PC-3 (cell line): Measurements from ENCODE around the gene GRHL3. TPM values are rescaled to one million over a fixed set of nuclear protein-coding genes. Genes with fewer than 3 reads are reported as not detected.

Experiments used
- ATAC-seq: fragments of 200-7000 bp; cut with Tn5 transposase; 2 replicates; pipeline ENCODE4 v1.9.1; 2020; ENCODE audit warnings: mild to moderate bottlenecking, moderate library complexity
- BruUV-seq: library from RNA; stranded (reverse); fragments of 400-500 nt; replicated peaks from 2 replicates; lab custom pipeline; 2021; lab: Mats Ljungman, UMichigan
- CTCF ChIA-PET: fragments of 300-600 bp; sonication (Branson Sonifier 250); formaldehyde crosslinking; loops from one replicate; lab custom pipeline; 2022; ENCODE audit warnings: antibody characterized with exemption; lab: Charles Lee
- POLR2A ChIA-PET: fragments of 300-600 bp; sonication (Branson Sonifier 250); formaldehyde crosslinking; loops from one replicate; lab custom pipeline; 2022; ENCODE audit warnings: antibody characterized with exemption; ENCODE audit not compliant: unreplicated experiment; lab: Charles Lee
- DNase-seq: peaks from one replicate; pipeline ENCODE4 v3.0.0-alpha.2; 2015
- H2AFZ ChIP-seq: fragments of 300-600 bp; sonication (generic); 2 replicates; pipeline ENCODE4 v1.6.0; 2016; ENCODE audit warnings: antibody characterized with exemption, low read length
- H3F3A ChIP-seq: fragments of 300-600 bp; sonication (generic); one replicate; pipeline ENCODE4 v1.6.0; 2017; ENCODE audit warnings: antibody characterized with exemption, low read length, control low read depth, mild to moderate bottlenecking; ENCODE audit not compliant: unreplicated experiment
- H3K27ac ChIP-seq: fragments of 300-600 bp; sonication (generic); 2 replicates; pipeline ENCODE4 v1.5.1; 2016; ENCODE audit warnings: mild to moderate bottlenecking, low read length
- H3K27me3 ChIP-seq: fragments of 300-600 bp; sonication (generic); 2 replicates; pipeline ENCODE4 v1.6.1; 2016; ENCODE audit warnings: low read length, mixed read lengths
- H3K36me3 ChIP-seq: fragments of 300-600 bp; sonication (generic); 2 replicates; pipeline ENCODE4 v1.6.1; 2016; ENCODE audit warnings: low read depth, mixed run types, low read length, mixed read lengths
- H3K4me1 ChIP-seq: fragments of 300-600 bp; sonication (generic); 2 replicates; pipeline ENCODE4 v1.5.1; 2016; ENCODE audit warnings: low read length; ENCODE audit not compliant: insufficient read depth
- H3K4me2 ChIP-seq: fragments of 300-600 bp; sonication (generic); 2 replicates; pipeline ENCODE4 v1.6.0; 2016; ENCODE audit warnings: low read length
- H3K4me3 ChIP-seq: fragments of 300-600 bp; sonication (generic); 2 replicates; pipeline ENCODE4 v1.5.1; 2016; ENCODE audit warnings: mild to moderate bottlenecking, low read length, mixed read lengths
- H3K79me2 ChIP-seq: fragments of 300-600 bp; sonication (generic); 2 replicates; pipeline ENCODE4 v1.6.1; 2017; ENCODE audit warnings: low read length, mixed read lengths
- H3K9ac ChIP-seq: fragments of 300-600 bp; sonication (generic); 2 replicates; pipeline ENCODE4 v1.6.0; 2016; ENCODE audit warnings: mild to moderate bottlenecking, low read length
- H3K9me2 ChIP-seq: fragments of 300-600 bp; sonication (generic); replicated peaks from 2 replicates; pipeline ENCODE4 v1.6.1; 2016; ENCODE audit warnings: mixed run types, low read length, mixed read lengths
- H3K9me3 ChIP-seq: fragments of 300-600 bp; sonication (generic); 2 replicates; pipeline ENCODE4 v1.6.1; 2016; ENCODE audit warnings: low read length, mixed read lengths
- H4K20me1 ChIP-seq: fragments of 300-600 bp; sonication (generic); 2 replicates; pipeline ENCODE4 v1.6.1; 2016; ENCODE audit warnings: low read length, mixed read lengths
- EZH2 ChIP-seq: fragments of 300-600 bp; sonication (generic); IDR thresholded peaks from one replicate; pipeline ENCODE4 v1.6.1; 2017; ENCODE audit warnings: antibody characterized with exemption, mild to moderate bottlenecking, low read length; ENCODE audit not compliant: unreplicated experiment
- EZH2phosphoT487 ChIP-seq: fragments of 300-600 bp; sonication (generic); IDR thresholded peaks from 2 replicates; pipeline ENCODE4 v1.6.1; 2018; ENCODE audit warnings: mild to moderate bottlenecking, antibody characterized with exemption, low read length, borderline replicate concordance
- intact Hi-C: fragments of 100-400 bp; cut with micrococcal nuclease; formaldehyde crosslinking; loops from 2 replicates; pipeline ENCODE4 v1.9.0; 2023
- total RNA-seq: library from RNA; depleted of rRNA; stranded (reverse); fragments of >200 nt; gene quantifications from 2 replicates; pipeline ENCODE4 v1.2.3, GENCODE V29; 2014
- TF ChIP-seq, protein P1 (sequence below): fragments of 300-600 bp; sonication (generic); conservative IDR thresholded peaks from 2 replicates; pipeline ENCODE4 v1.5.1; 2017; ENCODE audit warnings: antibody characterized with exemption, low read depth, mild to moderate bottlenecking, low read length

Gene GRHL3
- total RNA-seq, 1 experiment from 2014 or later = 3.5 TPM

DNA sequence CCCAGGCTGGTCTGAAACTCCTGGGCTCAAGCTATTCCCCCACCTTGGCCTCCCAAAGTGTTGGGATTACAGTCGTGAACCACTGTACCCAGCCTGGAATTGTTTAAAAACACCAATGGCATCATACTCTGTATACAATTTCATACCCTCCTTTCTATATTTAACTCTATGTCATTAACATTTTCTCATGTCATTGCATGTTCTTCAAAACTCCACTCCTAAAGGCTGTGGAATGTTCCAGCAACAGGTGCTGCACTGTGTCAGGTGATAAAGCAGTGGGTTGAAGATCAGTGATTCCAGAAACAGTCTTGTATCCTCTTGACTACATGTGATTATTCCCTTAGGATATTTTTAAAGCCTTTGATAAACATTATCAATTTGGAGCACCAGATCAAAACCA is 36.7 kb upstream of the GRHL3 start:
- CTCF ChIA-PET = no interaction called here
- ATAC-seq = no peak

DNA sequence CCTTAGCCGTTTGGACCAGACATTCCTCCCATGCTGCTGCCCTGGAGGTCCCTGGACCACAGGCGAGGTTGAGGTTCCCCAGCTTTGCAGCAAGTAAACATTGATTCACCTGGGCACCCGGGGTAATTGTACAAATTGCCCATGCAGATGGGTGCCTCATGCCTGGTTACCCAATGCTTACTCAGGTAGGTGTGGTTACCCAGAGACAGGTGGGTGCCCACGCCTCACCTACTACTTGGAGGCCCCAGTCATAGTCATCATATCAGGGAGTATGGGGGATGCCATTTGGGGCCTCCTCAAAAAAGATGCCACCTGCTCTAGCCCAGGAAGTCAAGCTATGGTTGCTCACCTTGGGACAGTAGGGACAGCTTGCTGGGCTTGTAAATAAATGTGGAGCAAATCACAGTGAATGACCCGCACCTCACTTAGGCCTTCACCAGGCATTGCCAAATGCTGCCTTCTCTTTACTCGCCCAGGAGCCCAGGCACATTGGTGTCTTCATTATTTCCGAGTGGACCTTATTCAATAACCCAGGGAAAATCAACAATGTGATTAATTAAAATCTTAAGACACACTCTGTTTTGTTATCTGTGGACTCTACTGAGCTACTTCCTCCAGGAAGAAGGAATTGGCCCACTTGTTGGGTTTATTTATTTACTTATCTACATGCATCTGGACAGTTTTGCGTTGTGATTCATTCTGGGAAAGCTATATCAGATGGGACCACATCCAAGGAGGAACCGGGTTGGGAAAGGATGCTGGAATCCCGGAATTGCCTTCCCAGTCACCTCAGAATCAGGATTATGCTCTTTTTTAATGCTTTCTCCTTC is 35.6 kb upstream of the GRHL3 start:
- Histone ChIP-seq H3K4me1 (peaks cover 47% of the 10 kb centered on the region), H3K36me3 (no peaks in the 10 kb centered on the region), H3K9me2 (no peaks in the 10 kb centered on the region), H3K4me3 (peak overlapping the region; percentile 44), H2AFZ (no peak overlapping the region), H4K20me1 (no peaks in the 10 kb centered on the region), H3K27ac (peak overlapping the region; percentile 98), H3K9me3 (no peaks in the 10 kb centered on the region), H3K4me2 (peak overlapping the region; percentile 79), H3K79me2 (no peaks in the 10 kb centered on the region), H3K9ac (peak overlapping the region; percentile 73), H3K27me3 (no peaks in the 10 kb centered on the region), H3F3A (peaks cover 3% of the 10 kb centered on the region)
- ATAC-seq (peak; percentile 81), DNase-seq (peak; percentile 98)
- intact Hi-C loops = loop anchor here (1.0 kb wide), 3 partner anchors 11 to 81 kb away; no protein-coding TSS in a partner anchor
- ChIA-PET POLR2A (interaction anchor here (0.6 to 0.7 kb wide), 2 partner anchors 16 to 232 kb away, joined by 6 to 10 read pairs; no protein-coding TSS in a partner anchor), CTCF (interaction anchor here (0.8 to 1.1 kb wide), 4 partner anchors 11 to 108 kb away, joined by 3 to 6 read pairs (median 4); no protein-coding TSS in a partner anchor)
- TF ChIP-seq EZH2 = no peak
- TF ChIP-seq EZH2phosphoT487 = no peak
- TF ChIP-seq, protein P1, sequence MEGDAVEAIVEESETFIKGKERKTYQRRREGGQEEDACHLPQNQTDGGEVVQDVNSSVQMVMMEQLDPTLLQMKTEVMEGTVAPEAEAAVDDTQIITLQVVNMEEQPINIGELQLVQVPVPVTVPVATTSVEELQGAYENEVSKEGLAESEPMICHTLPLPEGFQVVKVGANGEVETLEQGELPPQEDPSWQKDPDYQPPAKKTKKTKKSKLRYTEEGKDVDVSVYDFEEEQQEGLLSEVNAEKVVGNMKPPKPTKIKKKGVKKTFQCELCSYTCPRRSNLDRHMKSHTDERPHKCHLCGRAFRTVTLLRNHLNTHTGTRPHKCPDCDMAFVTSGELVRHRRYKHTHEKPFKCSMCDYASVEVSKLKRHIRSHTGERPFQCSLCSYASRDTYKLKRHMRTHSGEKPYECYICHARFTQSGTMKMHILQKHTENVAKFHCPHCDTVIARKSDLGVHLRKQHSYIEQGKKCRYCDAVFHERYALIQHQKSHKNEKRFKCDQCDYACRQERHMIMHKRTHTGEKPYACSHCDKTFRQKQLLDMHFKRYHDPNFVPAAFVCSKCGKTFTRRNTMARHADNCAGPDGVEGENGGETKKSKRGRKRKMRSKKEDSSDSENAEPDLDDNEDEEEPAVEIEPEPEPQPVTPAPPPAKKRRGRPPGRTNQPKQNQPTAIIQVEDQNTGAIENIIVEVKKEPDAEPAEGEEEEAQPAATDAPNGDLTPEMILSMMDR = no peak
- no TSS peak for BruUV-seq

More for the DNA sequence above, 36.7 kb upstream of the GRHL3 start:
- Histone ChIP-seq H3K27ac (peak overlapping the region; percentile 98), H3K36me3 (no peaks in the 10 kb centered on the region), H2AFZ (no peak overlapping the region), H3K9ac (peak overlapping the region; percentile 27; the same call in 1 of the 2 replicates), H3K4me2 (peak overlapping the region; percentile 79; the same call in 1 of the 2 replicates), H4K20me1 (no peaks in the 10 kb centered on the region), H3F3A (peaks cover 3% of the 10 kb centered on the region), H3K9me2 (no peaks in the 10 kb centered on the region), H3K4me1 (peaks cover 49% of the 10 kb centered on the region), H3K79me2 (no peaks in the 10 kb centered on the region), H3K27me3 (no peaks in the 10 kb centered on the region), H3K4me3 (no peak overlapping the region), H3K9me3 (no peaks in the 10 kb centered on the region)
- no TSS peak for BruUV-seq
- DNase-seq = no peak
- no peak for TF ChIP-seq EZH2phosphoT487
- TF ChIP-seq EZH2 = no peak
- TF ChIP-seq, protein P1 = no peak
- intact Hi-C loops = no loop called here
- POLR2A ChIA-PET = no interaction called here

DNA sequence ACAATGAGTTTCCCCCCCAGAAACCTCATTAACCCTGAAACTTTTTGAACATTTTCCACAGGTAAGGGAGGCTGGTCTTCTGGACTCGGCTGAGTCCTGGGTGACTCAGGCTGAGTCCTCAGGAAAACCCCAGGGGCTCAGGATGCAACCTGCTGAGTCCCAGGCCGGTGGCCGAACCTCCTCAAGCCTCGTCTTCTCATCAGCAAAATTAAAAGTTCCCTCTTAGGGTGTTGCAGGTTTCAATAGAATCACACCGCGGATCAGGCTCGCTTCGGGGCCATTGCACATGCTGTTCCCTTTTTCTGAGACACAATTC is 35.0 kb upstream of the GRHL3 start:
- ChIA-PET POLR2A (no interaction called here), CTCF (interaction anchor here (0.8 to 1.1 kb wide), 4 partner anchors 11 to 107 kb away, joined by 3 to 6 read pairs (median 4); no protein-coding TSS in a partner anchor)
- Histone ChIP-seq H3K9me3 (no peaks in the 10 kb centered on the region), H2AFZ (no peak overlapping the region), H3K9ac (peak overlapping the region; percentile 73), H3K4me2 (peak overlapping the region; percentile 79), H3K36me3 (no peaks in the 10 kb centered on the region), H3K9me2 (no peaks in the 10 kb centered on the region), H3K4me3 (no peak overlapping the region), H3K79me2 (no peaks in the 10 kb centered on the region), H3K27ac (peak overlapping the region; percentile 98), H3K4me1 (peaks cover 47% of the 10 kb centered on the region), H3F3A (peaks cover 3% of the 10 kb centered on the region), H3K27me3 (no peaks in the 10 kb centered on the region), H4K20me1 (no peaks in the 10 kb centered on the region)
- intact Hi-C loops = loop anchor here (1.0 kb wide), 2 partner anchors 18 to 82 kb away; no protein-coding TSS in a partner anchor
- TF ChIP-seq EZH2phosphoT487 = no peak
- DNase-seq (no peak), ATAC-seq (peak; percentile 77)
- no TSS peak for BruUV-seq
